HepG2 (cell line): ENCODE data around the gene CDC6. TPM values are rescaled to one million over a fixed set of nuclear protein-coding genes. Genes with fewer than 3 reads are reported as not detected.

ENCODE experiments used
- ATAC-seq: fragments of 200-7000 bp; cut with Tn5 transposase; 3 replicates; pipeline ENCODE4 v1.9.1; 2020; ENCODE audit warnings: mild to moderate bottlenecking, moderate library complexity
- BruUV-seq: library from RNA; stranded (reverse); fragments of 400-500 nt; replicated peaks from 2 replicates; lab custom pipeline; 2021; lab: Mats Ljungman, UMichigan
- CTCF ChIA-PET: fragments of 300-600 bp; formaldehyde crosslinking; extraction: SDS; loops from one replicate; lab custom pipeline; 2021; ENCODE audit warnings: low total read pairs, inconsistent platforms, low intra/inter-chr PET ratio; lab: Yijun Ruan, JAX
- POLR2A ChIA-PET: fragments of 350-600 bp; sonication (Branson Sonifier 250); formaldehyde crosslinking; loops from one replicate; lab custom pipeline; 2020; ENCODE audit warnings: antibody characterized with exemption, inconsistent platforms; lab: Yijun Ruan, JAX
- DNase-seq: peaks from one replicate; pipeline ENCODE4 v3.0.0-alpha.2; 2015; ENCODE audit warnings: low spot score
- FAIRE-seq: peaks from 3 replicates; lab custom pipeline; 2011; peaks lifted over from hg19 to GRCh38; lab: Jason Lieb, UNC
- H2AFZ ChIP-seq: one replicate; pipeline ENCODE4 v1.6.1; 2011; ENCODE audit warnings: low read length, inconsistent platforms
- H3K27ac ChIP-seq: fragments of 300-600 bp; 3 replicates; pipeline ENCODE4 v1.8.0; 2011; ENCODE audit warnings: mixed run types, mild to moderate bottlenecking, mixed read lengths, low read length, inconsistent platforms; ENCODE audit not compliant: insufficient read depth; ENCODE audit errors: extremely low read length
- H3K27me3 ChIP-seq, 2 experiments: fragments of 200-600 bp in 1 of 2; 2 replicates in 1 of 2; 3 replicates in 1 of 2; pipeline versions ENCODE4 v1.6.0 to v1.8.0; 2011; ENCODE audit warnings: low read length in 2 of 2, mild to moderate bottlenecking in 2 of 2, moderate library complexity in 2 of 2, inconsistent platforms in 1 of 2; ENCODE audit not compliant: insufficient read depth in 2 of 2, control insufficient read depth in 1 of 2
- H3K36me3 ChIP-seq, 2 experiments: fragments of 200-600 bp in 1 of 2; replicated peaks in 1 of 2; 2 replicates in 1 of 2; 3 replicates in 1 of 2; pipeline versions ENCODE4 v1.5.1 to v1.8.0; 2011; ENCODE audit warnings: low read length in 2 of 2, inconsistent platforms in 1 of 2; ENCODE audit not compliant: insufficient read depth in 2 of 2, control insufficient read depth in 1 of 2
- H3K4me1 ChIP-seq: 2 replicates; pipeline ENCODE4 v1.5.1; 2012; ENCODE audit warnings: low read length, inconsistent platforms; ENCODE audit not compliant: insufficient read depth
- H3K4me2 ChIP-seq: 2 replicates; pipeline ENCODE4 v1.6.0; 2011; ENCODE audit warnings: low read depth, low read length, inconsistent platforms
- H3K4me3 ChIP-seq, 3 experiments: fragments of 200-600 bp in 1 of 3; sonication (generic), shearing (Covaris generic) in 1 of 3; replicated peaks in 1 of 3; 2 replicates each; pipeline ENCODE4 v1.5.1; 2011 to 2016; ENCODE audit warnings: low read length in 3 of 3, inconsistent platforms in 2 of 3, low read depth in 2 of 3, mild to moderate bottlenecking in 2 of 3, control low read depth in 1 of 3, mixed read lengths in 1 of 3; ENCODE audit not compliant: insufficient read depth in 1 of 3
- H3K79me2 ChIP-seq: one replicate; pipeline ENCODE4 v1.6.1; 2011; ENCODE audit warnings: low read length, inconsistent platforms; ENCODE audit not compliant: insufficient read depth
- H3K9ac ChIP-seq: 2 replicates; pipeline ENCODE4 v1.6.0; 2011; ENCODE audit warnings: mild to moderate bottlenecking, low read depth, low read length, inconsistent platforms; ENCODE audit not compliant: insufficient read depth
- H3K9me3 ChIP-seq: 2 replicates; pipeline ENCODE4 v1.5.1; 2012; ENCODE audit warnings: mild to moderate bottlenecking, low read length
- H4K20me1 ChIP-seq: 2 replicates; pipeline ENCODE4 v1.6.0; 2011; ENCODE audit warnings: inconsistent platforms, mild to moderate bottlenecking, low read length, moderate library complexity; ENCODE audit not compliant: insufficient read depth
- GLI4 ChIP-seq: sonication (generic); formaldehyde crosslinking; IDR thresholded peaks from 2 replicates; pipeline ENCODE4 v1.5.1; 2020; ENCODE audit warnings: missing genetic modification reagents, mild to moderate bottlenecking, moderate library complexity, borderline replicate concordance
- GMEB1 ChIP-seq: sonication (generic); formaldehyde crosslinking; IDR thresholded peaks from 2 replicates; pipeline ENCODE4 v1.5.1; 2020; ENCODE audit warnings: missing genetic modification reagents, mild to moderate bottlenecking, borderline replicate concordance
- HMG20B ChIP-seq: conservative IDR thresholded peaks from 2 replicates; pipeline ENCODE4 v1.6.1; 2016; ENCODE audit warnings: missing genetic modification reagents, missing compliant biosample characterization
- HNF4G ChIP-seq, 2 experiments: sonication (generic) in 1 of 2; formaldehyde crosslinking in 1 of 2; IDR thresholded peaks; 2 replicates each; pipeline versions ENCODE4 v1.4.0 to v1.6.1; 2011 to 2020; ENCODE audit warnings: borderline replicate concordance in 2 of 2, low read depth in 2 of 2, mild to moderate bottlenecking in 2 of 2, low read length in 1 of 2, missing genetic modification reagents in 1 of 2, moderate library complexity in 1 of 2
- HNRNPL ChIP-seq: fragments of 200-400 bp; formaldehyde crosslinking; IDR thresholded peaks from 2 replicates; pipeline ENCODE4 v1.6.1; 2017; ENCODE audit warnings: mild to moderate bottlenecking, low read depth, low read length
- HOXA9 ChIP-seq: sonication (generic); formaldehyde crosslinking; IDR thresholded peaks from 2 replicates; pipeline ENCODE4 v1.8.1; 2022; ENCODE audit warnings: missing genetic modification reagents, mild to moderate bottlenecking, moderate library complexity, borderline replicate concordance
- JARID2 ChIP-seq: sonication (generic); formaldehyde crosslinking; IDR thresholded peaks from 2 replicates; pipeline ENCODE4 v1.8.1; 2023; ENCODE audit warnings: missing genetic modification reagents, inconsistent platforms; ENCODE audit not compliant: insufficient replicate concordance
- LCORL ChIP-seq, 2 experiments: fragments of 450-650 bp in 1 of 2; sonication (generic) in 1 of 2; formaldehyde crosslinking in 1 of 2; IDR thresholded peaks; 2 replicates each; pipeline versions ENCODE4 v1.5.0 to v1.6.1; 2017 to 2020; ENCODE audit warnings: antibody characterized with exemption in 1 of 2, missing genetic modification reagents in 1 of 2
- MAZ ChIP-seq, 2 experiments: sonication (generic) in 1 of 2; formaldehyde crosslinking in 1 of 2; IDR thresholded peaks; 2 replicates each; pipeline versions ENCODE4 v1.5.0 to v1.6.1; 2012 to 2020; ENCODE audit warnings: low read depth in 2 of 2, mild to moderate bottlenecking in 2 of 2, borderline replicate concordance in 1 of 2, improper control_type of control experiment in 1 of 2, low read length in 1 of 2, missing genetic modification reagents in 1 of 2, moderate library complexity in 1 of 2
- MEF2D ChIP-seq: sonication (generic); formaldehyde crosslinking; IDR thresholded peaks from 2 replicates; pipeline ENCODE4 v1.5.1; 2020; ENCODE audit warnings: mild to moderate bottlenecking, missing genetic modification reagents
- SAFB2 ChIP-seq: sonication (generic); formaldehyde crosslinking; IDR thresholded peaks from 2 replicates; pipeline ENCODE4 v1.5.1; 2020; ENCODE audit warnings: missing genetic modification reagents, low read depth, mild to moderate bottlenecking, borderline replicate concordance
- TMF1 ChIP-seq: sonication (generic); formaldehyde crosslinking; IDR thresholded peaks from 2 replicates; pipeline ENCODE4 v1.8.1; 2022; ENCODE audit warnings: low read depth, missing genetic modification reagents
- XRCC5 ChIP-seq: fragments of 200-400 bp; formaldehyde crosslinking; optimal IDR thresholded peaks from 2 replicates; pipeline ENCODE3; 2017; ENCODE audit warnings: mild to moderate bottlenecking, low read length
- ZNF329 ChIP-seq: sonication (generic); formaldehyde crosslinking; IDR thresholded peaks from 2 replicates; pipeline ENCODE4 v1.9.0; 2021; ENCODE audit warnings: low read depth, mild to moderate bottlenecking, missing genetic modification reagents
- ZNF589 ChIP-seq: sonication (generic); formaldehyde crosslinking; conservative IDR thresholded peaks from 2 replicates; pipeline ENCODE4 v1.8.0; 2022; ENCODE audit warnings: mild to moderate bottlenecking, moderate library complexity, missing genetic modification reagents
- ZNF629 ChIP-seq: sonication (generic); formaldehyde crosslinking; conservative IDR thresholded peaks from 2 replicates; pipeline ENCODE4 v1.5.0; 2020; ENCODE audit warnings: missing genetic modification reagents
- ZNF777 ChIP-seq: sonication (generic); formaldehyde crosslinking; IDR thresholded peaks from 2 replicates; pipeline ENCODE4 v1.4.0; 2020; ENCODE audit warnings: missing genetic modification reagents
- ZNF800 ChIP-seq: sonication (generic); formaldehyde crosslinking; IDR thresholded peaks from 2 replicates; pipeline ENCODE4 v1.4.0; 2020; ENCODE audit warnings: missing genetic modification reagents
- WGBS: methylation state at CpG from one replicate; pipeline ENCODE4 v1.1.6; 2017; ENCODE audit warnings: low lambda C conversion rate; 5-methylcytosine and 5-hydroxymethylcytosine counted together
- in situ Hi-C: cut with HindIII; loops from 2 replicates; pipeline ENCODE4 v1.10.0; 2017; ENCODE audit warnings: low pct_unique_long_range_greater_than_20kb; ENCODE audit not compliant: extremely low pct_ligation_motif_present
- intact Hi-C: fragments of 100-400 bp; cut with micrococcal nuclease; formaldehyde crosslinking; loops from one replicate; pipeline ENCODE4 v1.10.0; 2022; ENCODE audit not compliant: unreplicated experiment
- polyA plus RNA-seq, 8 experiments: library from polyadenylated mRNA; depleted of rRNA in 3 of 8; stranded (reverse) in 7 of 8; unstranded in 1 of 8; fragments of >200 nt; fragmentation: Illumina TruSeq in 4 of 8; extraction: Trizol in 4 of 8; gene quantifications; 2 replicates each; pipeline versions ENCODE4 v1.2.1 to v1.2.3, GENCODE V29; 2011 to 2016; ENCODE audit warnings: low read depth in 4 of 8, missing spikeins in 1 of 8, mixed read lengths in 1 of 8; ENCODE audit not compliant: insufficient read depth in 1 of 8
- total RNA-seq, 5 experiments: library from RNA; depleted of rRNA; stranded (reverse); fragments of >200 nt; fragmentation: Illumina TruSeq; extraction: Trizol; gene quantifications; 2 replicates each; pipeline ENCODE4 v1.2.3, GENCODE V29; 2016; ENCODE audit warnings: low read depth in 1 of 5

Gene CDC6
- total and polyA plus RNA-seq, 2 of the 13 experiments (the other 11 are each of a cell fraction or from before 2014, with no cell fraction given) = 17.4 to 114 TPM

GRCh38 chr17:40342504-40343218 lies 55.0 kb downstream of the CDC6 start:
- in situ Hi-C loops = no loop called here
- no peak for ATAC-seq
- ChIA-PET CTCF (no interaction called here), POLR2A (interaction anchor here (0.6 to 6.6 kb wide), 11 partner anchors 8 to 34 kb away, joined by 3 to 48 read pairs (median 24); partner anchors contain the start of gene RARA)
- FAIRE-seq = no peak
- no peak for DNase-seq
- peak overlapping the region; percentile 76 for H3K9ac ChIP-seq
- no peaks in the 10 kb centered on the region for H3K36me3 ChIP-seq
- peaks cover 16% of the 10 kb centered on the region for H4K20me1 ChIP-seq
- no TSS peak for BruUV-seq
- intact Hi-C loops = no loop called here
- H3K4me2 ChIP-seq = peak overlapping the region; percentile 94
- 7% methylated on average over 18 of the region's 38 CpGs for WGBS
- peaks cover 60% of the 10 kb centered on the region for H3K4me1 ChIP-seq
- H3K27me3 ChIP-seq = no peaks in the 10 kb centered on the region
- peaks cover 35% of the 10 kb centered on the region for H3K79me2 ChIP-seq
- H3K27ac ChIP-seq = peak overlapping the region; percentile 64
- H3K9me3 ChIP-seq = no peaks in the 10 kb centered on the region
- no peak overlapping the region for H2AFZ ChIP-seq
- H3K4me3 ChIP-seq = peak overlapping the region; percentile 79 to 88 (median 84)
- TF ChIP-seq MEF2D (CRISPR knock-in tag) = 0 out of 2 replicates have a peak, but pooled peaks have one; percentile 10
- peak; percentile 5 for TF ChIP-seq XRCC5
- TF ChIP-seq TMF1 (CRISPR knock-in tag) = 0 out of 2 replicates have a peak, but pooled peaks have one; percentile 8
- no peak for TF ChIP-seq ZNF800 (CRISPR knock-in tag)
- TF ChIP-seq GMEB1 (CRISPR knock-in tag) = no peak
- TF ChIP-seq ZNF629 (CRISPR knock-in tag) = 0 out of 2 replicates have a peak, but pooled peaks have one; percentile 11
- peak; percentile 78 for TF ChIP-seq ZNF777 (CRISPR knock-in tag)
- 0 out of 2 replicates have a peak, but pooled peaks have one; percentile 16 for TF ChIP-seq HNRNPL
- TF ChIP-seq HNF4G (IDR thresholded peaks at IDR 0.05; ENCODE audit: borderline replicate concordance, low read depth, low read length) = no peak
- 0 out of 2 replicates have a peak, but pooled peaks have one; percentile 17 for TF ChIP-seq HNF4G (CRISPR knock-in tag; IDR thresholded peaks at IDR 0.05; ENCODE audit: borderline replicate concordance, low read depth)
- no peak for TF ChIP-seq LCORL (IDR thresholded peaks at IDR 0.05)
- peak; percentile 12; the same call in 1 of the 2 replicates for TF ChIP-seq LCORL (CRISPR knock-in tag; IDR thresholded peaks at IDR 0.05)
- 0 out of 2 replicates have a peak, but pooled peaks have one; percentile 10 for TF ChIP-seq ZNF589 (CRISPR knock-in tag)
- TF ChIP-seq JARID2 (CRISPR knock-in tag) = no peak
- no peak for TF ChIP-seq HOXA9 (CRISPR knock-in tag)
- no peak for TF ChIP-seq HMG20B
- TF ChIP-seq GLI4 = peak; percentile 26; the same call in 1 of the 2 replicates
- TF ChIP-seq SAFB2 (CRISPR knock-in tag) = no peak
- TF ChIP-seq ZNF329 = 0 out of 2 replicates have a peak, but pooled peaks have one; percentile 0
- no peak for TF ChIP-seq MAZ (IDR thresholded peaks at IDR 0.05; ENCODE audit: borderline replicate concordance, low read depth, low read length)
- TF ChIP-seq MAZ (CRISPR knock-in tag; IDR thresholded peaks at IDR 0.05; ENCODE audit: low read depth) = 0 out of 2 replicates have a peak, but pooled peaks have one; percentile 21
